Gastroesophageal sphincter (tissue), 4 donors: Measurements from ENCODE around the gene MUC5AC. TPM values are rescaled to one million over a fixed set of nuclear protein-coding genes. Genes with fewer than 3 reads are reported as not detected.
"Not testable (repeated sequence)": the region's sequence is repeated elsewhere in the genome, so short reads cannot be mapped to it uniquely, and the experiment has no call there.

Experiments
- ATAC-seq: fragments of 150-250 bp; one replicate; pipeline ENCODE4 v1.9.1; 2016; ENCODE audit warnings: mild to moderate bottlenecking, moderate library complexity
- H3K27ac ChIP-seq, 4 donors: fragments of 200-600 bp; sonication (generic) in 3 of 4; 1 replicate in 3 of 4; 2 replicates in 1 of 4; pipeline ENCODE4 v1.5.1; 2016 to 2019
- H3K27me3 ChIP-seq: fragments of 200-600 bp; sonication (generic); one replicate; pipeline ENCODE4 v1.5.1; 2019
- H3K36me3 ChIP-seq, 2 donors: fragments of 200-600 bp; sonication (generic); one replicate each; pipeline ENCODE4 v1.5.1; 2019; ENCODE audit warnings: control low read depth in 1 of 2
- H3K4me1 ChIP-seq, 3 donors: fragments of 200-600 bp; sonication (generic); 1 replicate in 2 of 3; 2 replicates in 1 of 3; pipeline ENCODE4 v1.5.1; 2016 to 2019; ENCODE audit warnings: control low read depth in 2 of 3
- H3K4me3 ChIP-seq, 2 donors: fragments of 200-600 bp; sonication (generic); one replicate each; pipeline ENCODE4 v1.5.1; 2019; ENCODE audit warnings: mild to moderate bottlenecking in 1 of 2, moderate library complexity in 1 of 2
- H3K9me3 ChIP-seq, 3 donors: fragments of 200-600 bp; sonication (generic); one replicate each; pipeline ENCODE4 v1.5.1; 2017 to 2019; ENCODE audit warnings: control low read depth in 2 of 3
- EP300 ChIP-seq: sonication (generic); formaldehyde crosslinking; IDR thresholded peaks from one replicate; pipeline ENCODE4 v1.6.1; 2017; ENCODE audit warnings: antibody characterized with exemption, mild to moderate bottlenecking
- POLR2A ChIP-seq, 2 donors: fragments of 450-650 bp; IDR thresholded peaks; one replicate each; pipeline ENCODE4 v1.6.1; 2017; ENCODE audit warnings: antibody characterized with exemption in 2 of 2, mild to moderate bottlenecking in 2 of 2, moderate library complexity in 1 of 2
- POLR2AphosphoS5 ChIP-seq: sonication (generic); formaldehyde crosslinking; IDR thresholded peaks from one replicate; pipeline ENCODE4 v1.6.1; 2017; ENCODE audit warnings: antibody characterized with exemption
- WGBS, 2 donors: methylation state at CpG; one replicate each; pipeline ENCODE4 v1.1.5; 2018; ENCODE audit warnings: low coverage in 1 of 2; 5-methylcytosine and 5-hydroxymethylcytosine counted together
- total RNA-seq, 4 donors: library from RNA; depleted of rRNA; stranded (reverse); fragments of >200 nt; gene quantifications; one replicate each; pipeline ENCODE4 v1.1.0, GENCODE V29; 2016
- TF ChIP-seq, protein P1 (sequence below), 4 experiments: fragments of 200-600 bp in 2 of 4; fragments of 450-650 bp in 2 of 4; sonication (generic) in 1 of 4; IDR thresholded peaks; one replicate each; pipeline ENCODE4 v1.5.1; 2017 to 2019; ENCODE audit warnings: antibody characterized with exemption in 4 of 4, mild to moderate bottlenecking in 2 of 4, moderate library complexity in 2 of 4

MUC5AC gene
- total RNA-seq, 4 donors from 2014 or later, result 0.02 to 0.31 TPM; not detected in 2

DNA sequence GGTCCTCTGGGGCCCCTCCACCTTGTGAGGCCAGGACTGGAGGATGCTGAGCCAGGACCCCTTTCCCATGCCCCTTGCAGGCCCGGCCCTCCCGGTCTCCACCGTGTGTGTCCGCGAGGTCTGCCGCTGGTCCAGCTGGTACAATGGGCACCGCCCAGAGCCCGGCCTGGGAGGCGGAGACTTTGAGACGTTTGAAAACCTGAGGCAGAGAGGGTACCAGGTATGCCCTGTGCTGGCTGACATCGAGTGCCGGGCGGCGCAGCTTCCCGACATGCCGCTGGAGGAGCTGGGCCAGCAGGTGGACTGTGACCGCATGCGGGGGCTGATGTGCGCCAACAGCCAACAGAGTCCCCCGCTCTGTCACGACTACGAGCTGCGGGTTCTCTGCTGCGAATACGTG is 83.0 kb downstream of the MUC5AC start:
- H3K27ac ChIP-seq, result no peak overlapping the region
- no CpG with 5 or more reads among the region's 25 CpGs for WGBS, 2 donors

DNA sequence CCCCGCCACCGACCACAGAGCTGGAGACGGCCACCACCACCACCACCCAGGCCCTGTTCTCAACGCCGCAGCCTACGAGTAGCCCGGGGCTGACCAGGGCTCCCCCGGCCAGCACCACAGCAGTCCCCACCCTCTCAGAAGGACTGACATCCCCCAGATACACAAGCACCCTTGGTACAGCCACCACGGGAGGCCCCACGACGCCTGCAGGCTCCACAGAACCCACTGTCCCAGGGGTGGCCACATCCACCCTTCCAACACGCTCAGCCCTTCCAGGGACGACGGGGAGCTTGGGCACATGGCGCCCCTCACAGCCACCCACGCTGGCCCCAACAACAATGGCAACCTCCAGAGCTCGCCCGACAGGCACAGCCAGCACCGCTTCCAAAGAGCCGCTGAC is 84.0 kb downstream of the MUC5AC start:
- TF ChIP-seq POLR2A (IDR thresholded peaks at IDR 0.05) (no peak), EP300 (no peak), POLR2AphosphoS5 (no peak)
- TF ChIP-seq, protein P1, sequence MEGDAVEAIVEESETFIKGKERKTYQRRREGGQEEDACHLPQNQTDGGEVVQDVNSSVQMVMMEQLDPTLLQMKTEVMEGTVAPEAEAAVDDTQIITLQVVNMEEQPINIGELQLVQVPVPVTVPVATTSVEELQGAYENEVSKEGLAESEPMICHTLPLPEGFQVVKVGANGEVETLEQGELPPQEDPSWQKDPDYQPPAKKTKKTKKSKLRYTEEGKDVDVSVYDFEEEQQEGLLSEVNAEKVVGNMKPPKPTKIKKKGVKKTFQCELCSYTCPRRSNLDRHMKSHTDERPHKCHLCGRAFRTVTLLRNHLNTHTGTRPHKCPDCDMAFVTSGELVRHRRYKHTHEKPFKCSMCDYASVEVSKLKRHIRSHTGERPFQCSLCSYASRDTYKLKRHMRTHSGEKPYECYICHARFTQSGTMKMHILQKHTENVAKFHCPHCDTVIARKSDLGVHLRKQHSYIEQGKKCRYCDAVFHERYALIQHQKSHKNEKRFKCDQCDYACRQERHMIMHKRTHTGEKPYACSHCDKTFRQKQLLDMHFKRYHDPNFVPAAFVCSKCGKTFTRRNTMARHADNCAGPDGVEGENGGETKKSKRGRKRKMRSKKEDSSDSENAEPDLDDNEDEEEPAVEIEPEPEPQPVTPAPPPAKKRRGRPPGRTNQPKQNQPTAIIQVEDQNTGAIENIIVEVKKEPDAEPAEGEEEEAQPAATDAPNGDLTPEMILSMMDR (IDR thresholded peaks at IDR 0.05), result no peak
- Histone ChIP-seq H3K36me3 (no peaks in the 10 kb centered on the region), H3K27ac (no peak overlapping the region), H3K27me3 (no peaks in the 10 kb centered on the region), H3K4me3 (no peak overlapping the region), H3K4me1 (no peaks in the 10 kb centered on the region), H3K9me3 (no peaks in the 10 kb centered on the region)
- WGBS, 2 donors, result 100% methylated on average over 1 of the region's 20 CpGs; no CpG with 5 or more reads in 1 of the 2 donors
- ATAC-seq, result no peak

More for the DNA sequence above, 83.0 kb downstream of the MUC5AC start:
- H3K9me3 ChIP-seq, result no peaks in the 10 kb centered on the region
- no peaks in the 10 kb centered on the region for H3K27me3 ChIP-seq
- ATAC-seq, result no peak
- no peak for TF ChIP-seq EP300
- TF ChIP-seq POLR2A (IDR thresholded peaks at IDR 0.05), result no peak
- TF ChIP-seq, protein P1 (IDR thresholded peaks at IDR 0.05), result no peak
- TF ChIP-seq POLR2AphosphoS5, result no peak
- no peak overlapping the region for H3K4me3 ChIP-seq
- H3K4me1 ChIP-seq, result no peaks in the 10 kb centered on the region
- H3K36me3 ChIP-seq, result no peaks in the 10 kb centered on the region

DNA sequence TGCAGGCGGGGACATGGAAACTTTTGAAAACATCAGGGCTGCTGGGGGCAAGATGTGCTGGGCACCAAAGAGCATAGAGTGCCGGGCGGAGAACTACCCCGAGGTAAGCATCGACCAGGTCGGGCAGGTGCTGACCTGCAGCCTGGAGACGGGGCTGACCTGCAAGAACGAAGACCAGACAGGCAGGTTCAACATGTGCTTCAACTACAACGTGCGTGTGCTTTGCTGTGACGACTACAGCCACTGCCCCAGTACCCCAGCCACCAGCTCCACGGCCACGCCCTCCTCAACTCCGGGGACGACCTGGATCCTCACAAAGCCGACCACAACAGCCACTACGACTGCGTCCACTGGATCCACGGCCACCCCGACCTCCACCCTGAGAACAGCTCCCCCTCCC is 84.5 kb downstream of the MUC5AC start:
- TF ChIP-seq, protein P1 (IDR thresholded peaks at IDR 0.05), result no peak
- TF ChIP-seq EP300 (no peak), POLR2AphosphoS5 (no peak), POLR2A (IDR thresholded peaks at IDR 0.05) (no peak)
- 86 to 98% methylated on average over 7 of the region's 20 CpGs for WGBS, 2 donors
- H3K36me3 ChIP-seq, result no peaks in the 10 kb centered on the region
- no peaks in the 10 kb centered on the region for H3K9me3 ChIP-seq
- H3K27me3 ChIP-seq, result no peaks in the 10 kb centered on the region
- no peak for ATAC-seq
- H3K4me3 ChIP-seq, result no peak overlapping the region
- H3K27ac ChIP-seq, result no peak overlapping the region
- no peaks in the 10 kb centered on the region for H3K4me1 ChIP-seq

DNA sequence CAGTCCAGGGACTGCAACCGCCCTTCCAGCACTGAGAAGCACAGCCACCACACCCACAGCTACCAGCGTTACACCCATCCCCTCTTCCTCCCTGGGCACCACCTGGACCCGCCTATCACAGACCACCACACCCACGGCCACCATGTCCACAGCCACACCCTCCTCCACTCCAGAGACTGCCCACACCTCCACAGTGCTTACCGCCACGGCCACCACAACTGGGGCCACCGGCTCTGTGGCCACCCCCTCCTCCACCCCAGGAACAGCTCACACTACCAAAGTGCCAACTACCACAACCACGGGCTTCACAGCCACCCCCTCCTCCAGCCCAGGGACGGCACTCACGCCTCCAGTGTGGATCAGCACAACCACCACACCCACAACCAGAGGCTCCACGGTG is 85.0 kb downstream of the MUC5AC start:
- H3K4me1 ChIP-seq, H3K27me3 ChIP-seq, H3K9me3 ChIP-seq, ATAC-seq, H3K36me3 ChIP-seq, H3K4me3 ChIP-seq, H3K27ac ChIP-seq: not testable (repeated sequence)
- 80% methylated on average over 1 of the region's 11 CpGs; no CpG with 5 or more reads in 1 of the 2 donors for WGBS, 2 donors

DNA sequence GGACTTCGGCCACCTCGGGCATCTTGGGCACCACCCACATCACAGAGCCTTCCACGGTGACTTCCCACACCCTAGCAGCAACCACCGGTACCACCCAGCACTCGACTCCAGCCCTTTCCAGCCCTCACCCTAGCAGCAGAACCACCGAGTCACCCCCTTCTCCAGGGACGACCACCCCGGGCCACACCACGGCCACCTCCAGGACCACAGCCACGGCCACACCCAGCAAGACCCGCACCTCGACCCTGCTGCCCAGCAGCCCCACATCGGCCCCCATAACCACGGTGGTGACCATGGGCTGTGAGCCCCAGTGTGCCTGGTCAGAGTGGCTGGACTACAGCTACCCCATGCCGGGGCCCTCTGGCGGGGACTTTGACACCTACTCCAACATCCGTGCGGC is 85.8 kb downstream of the MUC5AC start:
- not testable (repeated sequence) for H3K36me3 ChIP-seq, ATAC-seq, H3K27me3 ChIP-seq, H3K9me3 ChIP-seq, H3K4me1 ChIP-seq, H3K4me3 ChIP-seq, H3K27ac ChIP-seq
- no CpG with 5 or more reads among the region's 18 CpGs for WGBS, 2 donors

DNA sequence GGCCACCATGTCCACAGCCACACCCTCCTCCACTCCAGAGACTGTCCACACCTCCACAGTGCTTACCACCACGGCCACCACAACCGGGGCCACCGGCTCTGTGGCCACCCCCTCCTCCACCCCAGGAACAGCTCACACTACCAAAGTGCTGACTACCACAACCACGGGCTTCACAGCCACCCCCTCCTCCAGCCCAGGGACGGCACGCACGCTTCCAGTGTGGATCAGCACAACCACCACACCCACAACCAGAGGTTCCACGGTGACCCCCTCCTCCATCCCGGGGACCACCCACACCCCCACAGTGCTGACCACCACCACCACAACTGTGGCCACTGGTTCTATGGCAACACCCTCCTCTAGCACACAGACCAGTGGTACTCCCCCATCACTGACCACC is 86.8 kb downstream of the MUC5AC start:
- WGBS, 2 donors, result 97% methylated on average over 5 of the region's 9 CpGs; no CpG with 5 or more reads in 1 of the 2 donors
- not testable (repeated sequence) for ATAC-seq, H3K36me3 ChIP-seq, H3K27me3 ChIP-seq, H3K4me3 ChIP-seq, H3K27ac ChIP-seq, H3K4me1 ChIP-seq, H3K9me3 ChIP-seq

DNA sequence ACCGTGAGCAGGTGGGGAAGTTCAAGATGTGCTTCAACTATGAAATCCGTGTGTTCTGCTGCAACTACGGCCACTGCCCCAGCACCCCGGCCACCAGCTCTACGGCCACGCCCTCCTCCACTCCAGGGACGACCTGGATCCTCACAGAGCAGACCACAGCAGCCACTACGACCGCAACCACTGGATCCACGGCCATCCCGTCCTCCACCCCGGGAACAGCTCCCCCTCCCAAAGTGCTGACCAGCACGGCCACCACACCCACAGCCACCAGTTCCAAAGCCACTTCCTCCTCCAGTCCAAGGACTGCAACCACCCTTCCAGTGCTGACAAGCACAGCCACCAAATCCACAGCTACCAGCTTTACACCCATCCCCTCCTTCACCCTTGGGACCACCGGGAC is 88.0 kb downstream of the MUC5AC start:
- ATAC-seq, H3K9me3 ChIP-seq, H3K27me3 ChIP-seq, H3K4me3 ChIP-seq, H3K27ac ChIP-seq, H3K36me3 ChIP-seq, H3K4me1 ChIP-seq: not testable (repeated sequence)
- 90 to 100% methylated on average over 1 to 6 of the region's 14 CpGs for WGBS, 2 donors

DNA sequence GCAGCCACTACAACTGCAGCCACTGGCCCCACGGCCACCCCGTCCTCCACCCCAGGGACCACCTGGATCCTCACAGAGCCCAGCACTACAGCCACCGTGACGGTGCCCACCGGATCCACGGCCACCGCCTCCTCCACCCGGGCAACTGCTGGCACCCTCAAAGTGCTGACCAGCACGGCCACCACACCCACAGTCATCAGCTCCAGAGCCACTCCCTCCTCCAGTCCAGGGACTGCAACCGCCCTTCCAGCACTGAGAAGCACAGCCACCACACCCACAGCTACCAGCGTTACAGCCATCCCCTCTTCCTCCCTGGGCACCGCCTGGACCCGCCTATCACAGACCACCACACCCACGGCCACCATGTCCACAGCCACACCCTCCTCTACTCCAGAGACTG is 88.5 kb downstream of the MUC5AC start:
- ATAC-seq, H3K4me1 ChIP-seq, H3K36me3 ChIP-seq, H3K27ac ChIP-seq, H3K4me3 ChIP-seq, H3K27me3 ChIP-seq, H3K9me3 ChIP-seq: not testable (repeated sequence)
- 97 to 100% methylated on average over 1 to 6 of the region's 14 CpGs for WGBS, 2 donors

DNA sequence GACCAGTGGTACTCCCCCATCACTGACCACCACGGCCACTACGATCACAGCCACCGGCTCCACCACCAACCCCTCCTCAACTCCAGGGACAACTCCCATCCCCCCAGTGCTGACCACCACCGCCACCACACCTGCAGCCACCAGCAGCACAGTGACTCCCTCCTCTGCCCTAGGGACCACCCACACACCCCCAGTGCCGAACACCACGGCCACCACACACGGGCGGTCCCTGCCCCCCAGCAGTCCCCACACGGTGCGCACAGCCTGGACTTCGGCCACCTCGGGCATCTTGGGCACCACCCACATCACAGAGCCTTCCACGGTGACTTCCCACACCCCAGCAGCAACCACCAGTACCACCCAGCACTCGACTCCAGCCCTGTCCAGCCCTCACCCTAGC is 89.3 kb downstream of the MUC5AC start:
- not testable (repeated sequence) for H3K4me1 ChIP-seq, H3K27me3 ChIP-seq, ATAC-seq, H3K27ac ChIP-seq, H3K36me3 ChIP-seq, H3K9me3 ChIP-seq, H3K4me3 ChIP-seq
- no CpG with 5 or more reads among the region's 14 CpGs for WGBS, 2 donors

DNA sequence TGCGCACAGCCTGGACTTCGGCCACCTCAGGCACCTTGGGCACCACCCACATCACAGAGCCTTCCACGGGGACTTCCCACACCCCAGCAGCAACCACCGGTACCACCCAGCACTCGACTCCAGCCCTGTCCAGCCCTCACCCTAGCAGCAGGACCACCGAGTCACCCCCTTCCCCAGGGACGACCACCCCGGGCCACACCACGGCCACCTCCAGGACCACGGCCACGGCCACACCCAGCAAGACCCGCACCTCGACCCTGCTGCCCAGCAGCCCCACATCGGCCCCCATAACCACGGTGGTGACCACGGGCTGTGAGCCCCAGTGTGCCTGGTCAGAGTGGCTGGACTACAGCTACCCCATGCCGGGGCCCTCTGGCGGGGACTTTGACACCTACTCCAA is 91.2 kb downstream of the MUC5AC start:
- ATAC-seq, H3K4me1 ChIP-seq, H3K36me3 ChIP-seq, H3K27me3 ChIP-seq, H3K4me3 ChIP-seq, H3K27ac ChIP-seq, H3K9me3 ChIP-seq: not testable (repeated sequence)
- 100% methylated on average over 4 of the region's 18 CpGs; no CpG with 5 or more reads in 1 of the 2 donors for WGBS, 2 donors
